ENCODE data around the gene ZNF462.
"Not testable (repeated sequence)": the region's sequence is repeated elsewhere in the genome, so short reads cannot be mapped to it uniquely, and the experiment has no call there.

ZNF462 gene

GRCh38 chr9:106961623-106962022 is 98.7 kb downstream of the ZNF462 start:
- no peak for DNase-seq (ENCODE audit: low spot score)

GRCh38 chr9:106962122-106962521 is 99.2 kb downstream of the ZNF462 start:
- no peak for DNase-seq (ENCODE audit: low spot score)

GRCh38 chr9:106962615-106963363 is 99.8 kb downstream of the ZNF462 start:
- DNase-seq (ENCODE audit: low spot score), result no peak

- DNase-seq (ENCODE audit: low spot score), result no peak
Observed at GRCh38 chr9:106963684-106964083, 100.7 kb downstream of the ZNF462 start.

- DNase-seq (ENCODE audit: low spot score), result no peak
Observed at GRCh38 chr9:106964329-106964728, 101.4 kb downstream of the ZNF462 start.

- DNase-seq (ENCODE audit: low spot score), result no peak
Observed at GRCh38 chr9:106964822-106965525, 102.0 kb downstream of the ZNF462 start.

- no peak for DNase-seq (ENCODE audit: low spot score)
Observed at GRCh38 chr9:106966481-106966880, 103.5 kb downstream of the ZNF462 start.

GRCh38 chr9:106969696-106970095 is 106.7 kb downstream of the ZNF462 start:
- no peak for DNase-seq (ENCODE audit: low spot score)

- DNase-seq (ENCODE audit: low spot score), result no peak
Observed at GRCh38 chr9:106970219-106970975, 107.4 kb downstream of the ZNF462 start.

- no peak for DNase-seq (ENCODE audit: low spot score)
Observed at GRCh38 chr9:106970976-106971457, 108.1 kb downstream of the ZNF462 start.

GRCh38 chr9:106972082-106972481 is 109.1 kb downstream of the ZNF462 start:
- no peak for DNase-seq (ENCODE audit: low spot score)

GRCh38 chr9:106974341-106974740 is 111.4 kb downstream of the ZNF462 start:
- no peak for DNase-seq (ENCODE audit: low spot score)

GRCh38 chr9:106976772-106977171 is 113.8 kb downstream of the ZNF462 start:
- DNase-seq (ENCODE audit: low spot score), result no peak

GRCh38 chr9:106980551-106981101 is 117.7 kb downstream of the ZNF462 start:
- no peak for DNase-seq (ENCODE audit: low spot score)

- DNase-seq (ENCODE audit: low spot score), result no peak
Observed at GRCh38 chr9:106981396-106982287, 118.7 kb downstream of the ZNF462 start.

GRCh38 chr9:106982636-106983035 is 119.7 kb downstream of the ZNF462 start:
- no peak for DNase-seq (ENCODE audit: low spot score)

- DNase-seq (ENCODE audit: low spot score), result no peak
Observed at GRCh38 chr9:106983346-106983745, 120.4 kb downstream of the ZNF462 start.

GRCh38 chr9:106989904-106990303 is 126.9 kb downstream of the ZNF462 start:
- DNase-seq (ENCODE audit: low spot score), result not testable (repeated sequence)

GRCh38 chr9:106992186-106992585 is 129.2 kb downstream of the ZNF462 start:
- DNase-seq (ENCODE audit: low spot score), result no peak

GRCh38 chr9:106993603-106994002 is 130.6 kb downstream of the ZNF462 start:
- DNase-seq (ENCODE audit: low spot score), result no peak

- no peak for DNase-seq (ENCODE audit: low spot score)
Observed at GRCh38 chr9:106994463-106994862, 131.5 kb downstream of the ZNF462 start.
